LHCN-M2 (cell line): ENCODE measurements around the gene ZNF786. TPM values are rescaled to one million over a fixed set of nuclear protein-coding genes. Genes with fewer than 3 reads are reported as not detected.
"Not testable (repeated sequence)": the region's sequence is repeated elsewhere in the genome, so short reads cannot be mapped to it uniquely, and the experiment has no call there.

Source experiments
- DNase-seq: peaks from one replicate; pipeline ENCODE4 v3.0.0-alpha.2; 2012; ENCODE audit warnings: low read depth
- total RNA-seq: library from RNA; depleted of rRNA; stranded (reverse); fragments of >200 nt; gene quantifications from 2 replicates; pipeline ENCODE4 v1.2.3, GENCODE V29; 2014

ZNF786 gene
- total RNA-seq, 1 experiment from 2014 or later = 6.3 TPM

DNA sequence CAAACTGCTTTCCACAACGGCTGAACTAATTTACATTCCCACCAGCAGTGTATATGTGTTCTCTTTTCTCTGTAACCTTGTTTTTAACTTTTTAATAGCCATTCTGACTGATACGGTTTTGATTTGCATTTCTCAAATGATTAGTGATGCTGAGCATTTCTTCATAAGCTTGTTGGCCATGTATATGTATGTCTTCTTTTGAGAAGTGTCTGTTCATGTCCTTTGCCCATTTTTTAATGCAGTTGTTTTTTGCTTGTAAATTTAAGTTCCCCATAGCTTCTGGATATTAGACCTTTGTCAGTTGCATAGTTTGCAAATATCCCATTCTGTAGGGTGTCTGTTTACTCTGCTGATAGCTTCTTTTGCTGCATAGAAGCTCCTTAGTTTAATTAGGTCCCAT, 6.1 kb downstream of the ZNF786 start:
- DNase-seq = no peak

DNA sequence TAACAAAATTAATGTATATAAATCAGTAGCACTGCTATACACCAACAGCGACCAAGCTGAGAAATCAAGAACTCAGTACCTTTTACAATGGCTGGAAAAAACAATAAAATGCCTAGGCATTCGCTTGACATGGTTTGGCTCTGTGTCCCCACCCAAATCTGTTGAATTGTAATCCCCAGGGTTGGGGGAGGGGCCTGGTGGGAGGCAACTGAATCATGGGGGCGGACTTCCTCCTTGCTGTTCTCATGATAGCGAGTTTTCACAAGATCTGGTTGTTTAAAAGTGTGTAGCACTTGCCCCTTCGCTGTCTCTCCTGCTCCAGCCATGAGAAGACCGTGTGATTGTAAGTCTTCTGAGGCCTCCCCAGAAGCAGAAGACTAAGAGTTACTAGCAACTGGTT, 8.6 kb downstream of the ZNF786 start:
- DNase-seq = no peak

DNA sequence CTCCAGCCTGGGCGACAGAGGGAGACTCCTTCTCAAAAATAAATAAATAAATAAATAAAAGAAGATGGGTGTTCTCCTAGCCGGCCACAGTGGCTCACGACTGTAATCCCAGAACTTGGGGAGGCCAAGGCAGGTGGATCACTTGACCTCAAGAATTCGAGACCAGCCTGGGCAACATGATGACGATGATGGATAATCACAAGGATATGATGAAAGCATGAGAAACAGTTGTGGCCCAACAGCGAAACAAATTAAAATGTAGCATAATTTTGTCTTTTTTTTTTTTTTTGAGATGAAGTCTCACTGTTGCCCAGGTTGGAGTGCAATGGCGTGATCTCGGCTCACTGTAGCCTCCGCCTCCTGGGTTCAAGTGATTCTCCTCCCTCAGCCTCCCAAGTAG, 12.9 kb downstream of the ZNF786 start:
- DNase-seq = no peak

DNA sequence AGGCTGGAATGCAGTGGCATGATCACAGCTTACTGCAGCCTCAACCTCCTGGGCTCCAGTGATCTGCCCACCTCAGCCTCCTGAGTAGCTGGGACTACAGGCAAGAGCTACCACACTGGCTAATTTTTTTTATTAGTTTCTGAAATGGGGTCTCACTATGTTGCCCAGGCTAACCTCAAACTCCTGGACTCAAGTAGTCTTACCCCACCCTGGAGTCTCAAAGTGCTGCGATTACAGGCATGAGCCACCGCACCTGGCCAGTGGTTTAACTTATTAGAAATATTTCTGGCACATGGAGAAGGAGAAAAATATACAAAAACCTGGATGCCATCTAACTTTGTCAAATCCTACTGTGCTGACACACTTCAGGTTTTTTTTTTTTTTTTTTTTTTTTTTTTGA, 15.2 kb downstream of the ZNF786 start:
- no peak for DNase-seq

DNA sequence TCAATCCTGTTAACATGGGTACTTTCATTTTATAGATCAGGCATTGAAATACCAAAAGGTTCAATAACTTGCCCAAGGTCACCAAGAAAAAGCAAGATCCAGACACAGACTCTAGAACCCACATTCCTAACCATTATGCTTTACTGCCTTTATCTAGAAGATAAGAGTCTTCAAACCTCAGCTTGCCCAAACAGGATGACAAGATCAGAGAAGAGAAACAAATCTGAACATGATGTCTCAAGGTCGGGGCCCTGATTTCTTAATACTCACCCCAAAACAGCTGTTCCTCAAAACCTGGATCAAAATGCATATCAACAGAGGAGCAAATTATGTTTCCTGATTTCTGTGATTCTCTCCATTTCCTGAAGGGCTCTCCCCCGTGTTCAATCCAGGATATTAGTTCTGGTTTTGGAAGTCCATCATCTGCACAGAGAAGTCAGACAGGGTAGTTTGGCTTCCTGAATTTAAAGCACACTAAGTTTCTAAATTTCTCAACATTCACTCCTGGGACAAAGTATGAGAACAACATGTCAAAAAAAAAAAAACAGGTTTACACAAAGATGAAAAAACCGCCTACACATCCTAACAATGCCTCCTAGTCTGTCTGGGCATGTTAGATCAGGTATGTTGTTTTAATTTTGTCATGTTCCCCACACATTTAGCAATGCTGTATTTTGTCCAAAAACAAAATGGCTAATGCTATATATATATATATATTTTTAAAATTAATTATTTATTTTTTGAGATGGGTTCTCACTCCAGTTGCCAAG, 16.2 kb downstream of the ZNF786 start:
- peak; percentile 18 for DNase-seq

DNA sequence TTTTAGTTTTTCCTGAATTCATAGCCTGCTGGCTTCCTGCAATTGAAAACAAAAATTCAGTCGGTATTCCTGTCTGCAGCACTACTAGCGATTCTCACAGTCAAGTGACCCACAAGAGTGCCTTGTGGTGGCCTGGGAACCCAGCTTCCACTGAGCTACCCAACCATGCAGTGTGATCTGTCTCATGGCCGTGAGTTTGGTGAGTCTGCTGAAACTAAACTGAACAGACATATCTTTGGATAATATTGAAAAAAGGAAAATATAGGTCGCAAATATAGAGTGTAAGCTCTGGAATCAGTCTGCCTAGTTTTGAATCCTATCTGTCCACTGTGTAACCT, 18.1 kb downstream of the ZNF786 start:
- DNase-seq = no peak

DNA sequence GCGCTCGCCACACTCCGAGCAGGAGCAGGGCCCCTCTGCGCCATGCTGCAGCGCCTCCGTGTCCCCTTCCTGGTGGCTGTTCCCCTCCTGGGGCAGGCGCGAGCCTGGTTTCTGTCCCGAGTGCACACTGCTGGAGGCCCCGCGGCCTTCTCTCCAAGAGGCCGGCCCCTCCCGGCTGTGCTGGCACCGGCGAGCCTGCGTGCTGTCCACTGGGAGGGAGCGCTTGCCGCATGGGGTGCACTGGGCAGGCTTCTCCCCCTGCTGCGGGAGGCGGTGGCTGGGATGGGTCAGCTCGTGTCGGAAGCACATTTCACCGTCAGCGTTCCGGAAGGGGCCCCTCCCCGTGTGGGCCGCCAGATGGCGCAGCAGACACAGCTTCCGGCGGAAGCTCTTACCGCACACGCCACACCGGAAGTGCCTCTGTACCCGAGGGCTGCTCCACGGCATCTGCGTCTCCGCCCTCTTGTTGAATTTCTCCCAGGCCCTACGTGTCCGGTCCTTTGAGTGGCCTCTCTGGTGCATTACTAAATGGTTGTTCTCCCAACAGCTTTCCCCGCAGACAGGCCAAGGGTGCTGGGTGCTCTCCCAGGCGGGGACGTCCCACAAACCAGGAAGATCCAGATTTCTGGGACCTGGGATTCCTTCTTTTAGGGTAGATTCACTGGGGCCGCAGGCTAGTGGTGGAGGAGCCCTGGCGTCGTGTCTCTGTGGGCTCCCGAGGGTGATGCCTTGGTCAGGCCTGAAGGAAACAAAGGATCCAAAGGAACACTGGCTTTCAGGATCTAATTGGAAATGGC, 18.7 kb downstream of the ZNF786 start:
- DNase-seq = no peak

DNA sequence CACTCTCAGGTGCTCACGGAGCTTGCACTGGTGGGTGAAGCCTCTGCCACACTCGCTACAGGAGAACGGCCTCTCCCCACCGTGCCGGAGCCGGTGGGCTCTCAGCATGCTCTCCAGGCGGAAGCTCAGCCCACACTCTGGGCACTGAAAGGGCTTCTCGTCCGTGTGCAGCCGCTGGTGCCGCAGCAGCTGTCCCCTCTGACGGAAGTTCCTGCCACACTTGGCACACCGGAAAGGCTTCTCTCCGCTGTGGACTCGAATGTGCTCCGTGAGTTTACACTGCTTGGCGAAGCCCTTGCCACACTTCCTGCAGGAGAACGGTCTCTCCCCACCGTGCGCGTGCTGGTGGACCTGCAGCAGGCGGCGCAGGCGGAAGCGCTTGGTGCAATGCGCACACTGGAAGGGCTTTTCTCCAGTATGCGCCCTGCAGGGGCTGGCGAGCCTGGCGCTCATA, 19.3 kb downstream of the ZNF786 start:
- DNase-seq = no peak

DNA sequence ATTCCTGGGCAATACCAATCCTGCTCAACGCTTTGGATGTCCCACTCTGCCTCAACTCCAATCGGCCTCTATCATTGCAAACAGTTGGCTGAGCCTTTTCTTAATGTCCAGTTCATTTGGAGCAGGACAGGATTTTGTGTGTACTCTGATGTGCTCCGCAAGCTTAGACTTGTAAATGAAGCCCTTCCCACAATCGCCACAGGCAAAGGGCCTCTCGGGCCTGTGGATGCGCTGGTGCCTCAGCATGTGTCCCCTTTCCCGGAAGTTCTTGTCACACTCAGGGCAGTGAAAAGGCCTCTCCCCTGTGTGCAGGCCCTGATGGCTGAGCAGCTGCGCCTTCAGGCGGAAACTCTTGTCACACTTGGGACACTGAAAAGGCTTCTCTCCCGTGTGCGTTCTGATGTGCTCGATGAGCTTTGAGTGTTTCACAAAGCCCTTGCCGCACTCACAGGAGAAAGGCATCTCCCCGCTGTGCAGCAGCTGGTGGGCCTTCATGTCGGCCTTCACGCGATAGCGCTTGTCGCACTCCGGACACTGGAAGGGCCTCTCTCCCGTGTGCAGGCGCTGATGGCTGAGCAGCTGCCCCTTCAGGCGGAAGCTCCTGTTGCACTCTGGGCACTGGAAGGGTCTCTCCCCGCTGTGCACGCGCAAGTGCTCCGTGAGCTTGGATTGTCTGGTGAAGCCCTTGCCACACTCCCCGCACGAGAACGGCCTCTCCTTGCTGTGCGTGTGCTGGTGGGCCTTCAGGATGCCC, 20.0 kb downstream of the ZNF786 start:
- no peak for DNase-seq

DNA sequence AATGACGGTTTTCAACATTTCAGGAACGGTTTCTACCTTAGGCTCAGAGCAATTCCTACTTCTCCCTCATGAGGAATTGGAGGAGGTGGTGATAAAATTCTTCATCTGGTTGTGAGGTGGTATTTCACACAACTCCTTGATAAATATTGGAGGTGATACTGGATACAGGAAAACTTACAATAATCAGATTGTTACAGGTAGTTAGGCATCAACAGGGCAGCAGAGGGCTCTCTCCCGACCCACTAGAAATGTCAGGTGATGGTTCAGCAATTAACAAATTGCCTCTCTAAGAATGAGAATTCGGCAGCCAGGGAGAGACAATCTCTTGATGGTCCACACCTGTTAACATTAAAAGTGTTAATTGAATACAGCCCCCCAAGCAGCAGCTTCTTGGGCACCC, 22.6 kb downstream of the ZNF786 start:
- DNase-seq = no peak

DNA sequence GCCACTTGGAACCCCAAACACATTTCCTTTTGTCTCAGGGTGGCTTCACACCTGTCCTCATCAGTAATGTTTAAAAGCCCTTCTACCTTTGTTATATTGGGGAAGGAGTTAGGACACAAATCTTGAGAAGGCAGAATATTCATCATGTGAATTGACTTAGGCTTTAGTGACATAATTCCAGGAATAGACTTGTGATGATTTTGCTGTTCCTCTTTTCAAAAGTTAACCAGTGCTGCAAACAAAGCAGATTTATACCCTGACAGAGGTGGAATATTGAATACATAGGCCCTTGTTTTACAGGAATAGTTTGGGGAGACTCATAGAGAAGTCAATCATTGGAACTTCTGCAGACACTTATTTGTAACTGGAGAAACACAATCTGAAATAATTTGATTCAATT, 27.0 kb downstream of the ZNF786 start:
- DNase-seq = no peak

DNA sequence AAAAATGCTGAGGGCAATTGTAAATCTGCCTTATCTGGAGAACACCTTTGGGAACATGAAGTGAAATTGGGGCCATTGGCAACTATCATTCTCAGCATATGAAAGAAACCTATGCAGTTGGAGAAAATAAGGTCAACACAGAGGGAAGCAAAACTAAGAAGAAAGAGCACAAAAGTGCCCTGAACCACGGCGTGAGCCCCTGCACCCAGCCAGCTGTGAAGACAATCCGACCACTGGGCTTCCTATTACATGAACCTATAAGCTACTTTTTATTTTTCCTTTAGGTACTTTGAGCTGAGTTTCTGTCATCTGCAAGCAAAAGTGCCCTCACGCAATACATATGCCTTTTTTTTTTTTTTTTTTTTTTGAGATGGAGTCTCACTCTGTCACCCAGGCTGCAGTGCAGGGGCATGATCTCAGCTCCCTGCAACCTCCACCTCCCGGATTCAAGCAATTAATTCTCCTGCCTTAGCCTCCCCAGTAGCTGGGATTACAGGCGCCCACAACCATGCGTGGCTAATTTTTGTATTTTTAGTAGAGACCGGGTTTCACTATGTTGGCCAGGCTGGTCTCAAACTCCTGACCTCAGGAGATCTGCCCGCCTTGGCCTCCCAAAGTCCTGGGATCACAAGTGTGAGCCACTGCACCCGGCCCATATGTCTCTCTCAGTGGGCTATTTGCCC, 28.2 kb downstream of the ZNF786 start:
- DNase-seq = not testable (repeated sequence)

DNA sequence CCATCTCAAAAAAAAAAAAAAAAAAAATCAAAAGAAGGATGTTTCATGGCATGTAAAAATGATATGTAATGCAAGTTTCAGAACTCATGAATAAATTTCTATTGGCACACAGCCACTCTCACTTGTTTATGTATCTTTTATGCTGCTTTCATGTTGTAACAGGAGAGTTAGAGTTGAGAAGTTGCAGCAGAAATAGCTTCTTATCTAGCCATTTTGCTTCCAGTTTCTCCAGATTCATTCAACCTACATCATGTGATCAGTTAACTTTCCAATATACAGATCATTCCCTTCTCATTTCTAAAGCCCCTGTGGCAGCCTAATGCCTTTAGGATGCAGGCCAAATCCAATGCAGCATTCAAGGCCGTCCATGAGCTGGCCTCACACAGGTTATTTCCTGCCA, 30.4 kb downstream of the ZNF786 start:
- no peak for DNase-seq

DNA sequence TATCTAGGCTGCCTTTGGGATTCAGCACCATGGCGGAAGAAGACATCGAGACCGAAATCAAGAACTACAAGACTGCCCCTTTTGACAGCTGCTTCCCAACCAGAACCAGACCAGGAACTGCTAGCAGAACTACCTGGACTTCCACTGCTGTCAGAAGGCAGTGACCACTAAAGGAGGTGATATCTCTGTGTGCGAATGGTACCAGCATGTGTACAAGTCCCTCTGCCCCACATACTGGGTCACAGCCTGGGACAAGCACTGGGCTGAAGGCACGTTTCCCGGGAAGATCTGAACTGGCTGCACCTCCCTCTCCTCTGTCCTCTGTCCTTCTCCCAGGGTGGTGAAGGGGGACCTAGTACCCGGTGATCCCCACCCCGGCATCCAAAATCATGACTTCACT, 36.6 kb downstream of the ZNF786 start:
- DNase-seq = no peak

DNA sequence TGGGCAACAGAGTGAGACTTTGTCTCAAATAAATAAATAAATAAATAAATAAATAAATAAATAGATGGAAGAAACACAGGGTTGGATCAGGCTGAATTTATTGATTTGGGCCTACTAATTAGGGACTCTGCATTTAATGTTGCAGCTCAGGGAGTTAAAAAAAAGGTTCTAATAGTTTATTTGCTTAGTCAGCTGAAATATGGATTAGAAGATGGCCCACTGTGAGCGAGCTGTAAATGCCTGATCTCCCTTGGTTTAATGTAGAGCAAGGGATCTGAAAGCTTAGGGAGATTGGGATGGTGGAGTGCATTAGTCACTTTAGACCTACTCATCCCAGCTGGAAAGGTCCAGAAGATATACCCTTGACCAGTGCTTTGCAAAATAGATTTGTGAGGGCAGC, 37.1 kb downstream of the ZNF786 start:
- no peak for DNase-seq

DNA sequence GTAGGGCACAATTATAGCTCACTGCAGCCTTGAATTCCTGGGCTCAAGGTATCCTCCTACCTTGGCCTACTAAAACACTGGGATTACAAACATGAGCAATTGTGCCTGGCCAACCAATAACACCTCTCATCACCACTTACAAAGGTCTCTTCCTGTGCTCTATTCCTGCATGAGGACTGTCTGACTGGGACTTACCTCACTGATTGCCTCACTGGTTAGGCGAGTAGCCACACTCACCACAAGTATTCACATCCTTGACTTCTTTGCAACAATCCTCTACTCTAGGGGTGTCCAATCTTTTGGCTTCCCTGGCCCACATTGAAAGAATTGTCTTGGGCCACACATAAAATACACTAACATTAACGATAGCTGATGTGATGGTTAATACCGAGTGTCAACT, 39.6 kb downstream of the ZNF786 start:
- no peak for DNase-seq

DNA sequence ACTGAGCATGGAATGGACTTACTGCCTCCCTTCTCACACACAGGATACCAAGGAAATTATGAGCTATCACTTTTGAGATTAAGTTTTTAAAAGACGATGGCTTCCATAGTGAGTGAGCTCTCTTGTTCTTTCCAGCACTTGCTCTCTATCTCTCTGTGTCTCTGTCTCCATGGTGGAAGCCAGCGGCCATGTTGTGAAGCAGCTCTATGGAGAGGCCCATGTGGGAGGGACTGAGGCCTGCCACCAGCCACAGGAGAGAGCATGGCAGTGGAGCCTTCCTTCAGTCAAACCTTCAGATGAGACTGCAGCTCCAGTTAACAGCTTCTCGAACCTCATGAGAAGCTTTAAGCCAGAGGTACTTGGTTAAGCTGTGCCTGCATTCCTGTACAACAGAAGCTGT, 41.7 kb downstream of the ZNF786 start:
- no peak for DNase-seq

DNA sequence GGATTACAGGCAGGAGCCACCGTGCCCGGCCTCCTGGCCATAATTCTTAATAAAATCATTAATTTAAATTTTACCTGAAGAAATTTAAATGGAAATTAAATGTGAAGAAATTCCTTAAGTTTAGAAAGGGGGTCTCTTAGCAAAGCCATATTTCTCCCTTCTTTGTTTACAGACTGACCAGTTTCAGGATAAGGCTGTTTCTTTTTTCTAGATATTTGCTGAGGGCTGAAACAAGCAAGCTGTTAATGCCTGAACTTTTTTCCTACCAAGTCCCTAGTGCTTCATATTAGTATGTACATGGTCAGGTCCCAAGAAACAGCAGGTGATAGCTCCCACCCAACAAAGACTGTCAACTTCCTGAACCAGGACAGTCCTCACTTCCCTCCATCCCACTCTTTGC, 44.1 kb downstream of the ZNF786 start:
- no peak for DNase-seq

DNA sequence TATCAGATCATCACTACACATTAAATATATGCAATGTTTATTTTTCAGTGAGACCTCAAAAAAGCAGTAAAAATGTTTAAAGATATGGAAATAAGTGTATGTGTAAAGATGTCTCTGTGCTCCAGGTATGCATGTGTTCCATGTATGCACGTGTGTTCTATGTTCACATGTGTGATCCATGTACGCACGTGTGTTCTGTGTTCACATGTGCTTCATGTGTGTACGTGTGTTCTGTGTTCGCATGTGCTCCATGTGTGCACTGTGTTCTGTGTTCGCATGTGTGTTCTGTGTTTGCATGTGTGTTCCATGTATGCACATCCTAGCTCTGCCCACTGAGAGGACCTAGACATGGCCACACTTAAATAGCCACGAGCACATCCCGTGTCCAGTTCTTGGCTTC, 46.6 kb downstream of the ZNF786 start:
- no peak for DNase-seq

DNA sequence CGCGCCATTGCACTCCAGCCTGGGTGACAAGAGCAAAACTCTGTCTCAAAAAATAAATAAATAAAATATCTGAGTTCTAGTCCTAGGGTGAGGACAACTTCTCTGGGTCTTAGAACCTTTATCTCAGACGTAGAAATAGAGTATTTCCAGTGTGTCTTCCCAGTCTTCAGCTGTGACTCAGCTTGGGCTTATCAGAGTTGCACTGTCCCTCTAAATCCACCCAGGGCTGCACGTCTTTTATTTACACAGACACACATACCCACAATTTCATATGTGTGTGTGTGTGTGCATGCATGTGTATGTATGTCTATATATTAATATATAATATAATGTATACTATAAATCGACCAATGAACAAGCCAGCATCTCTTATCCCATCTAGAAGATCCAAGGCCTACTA, 49.2 kb downstream of the ZNF786 start:
- no peak for DNase-seq

DNA sequence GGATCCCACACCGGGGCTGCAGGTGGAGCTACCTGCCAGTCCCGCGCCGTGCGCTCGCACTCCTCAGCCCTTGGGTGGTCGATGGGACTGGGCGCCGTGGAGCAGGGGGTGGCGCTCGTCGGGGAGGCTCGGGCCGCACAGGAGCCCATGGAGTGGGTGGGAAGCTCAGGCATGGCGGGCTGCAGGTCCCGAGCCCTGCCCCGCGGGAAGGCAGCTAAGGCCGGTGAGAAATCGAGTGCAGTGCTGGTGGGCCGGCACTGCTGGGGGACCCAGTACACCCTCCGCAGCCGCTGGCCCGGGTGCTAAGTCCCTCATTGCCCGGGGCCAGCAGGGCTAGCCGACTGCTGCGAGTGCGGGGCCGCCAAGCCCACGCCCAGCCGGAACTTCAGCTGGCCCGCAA, 51.9 kb downstream of the ZNF786 start:
- DNase-seq = not testable (repeated sequence)

DNA sequence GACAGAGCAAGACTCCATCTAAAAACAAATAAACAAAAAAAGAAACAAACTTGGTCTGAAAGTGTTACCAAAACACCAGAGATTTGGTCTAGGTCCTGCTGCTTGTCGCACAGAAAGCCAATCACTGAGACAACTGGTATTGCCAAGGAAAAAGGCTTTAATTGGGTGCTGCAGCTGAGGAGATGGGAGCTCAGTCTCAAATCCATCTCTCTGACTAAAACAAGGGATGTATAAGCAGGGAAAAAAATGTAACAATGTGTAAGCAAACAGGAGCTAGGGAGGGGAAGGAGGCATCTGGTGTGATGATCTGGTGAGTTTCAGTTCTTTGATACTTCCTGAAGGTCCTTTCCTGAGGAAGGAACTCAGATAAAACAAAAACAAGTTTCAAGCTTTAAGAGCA, 53.8 kb downstream of the ZNF786 start:
- no peak for DNase-seq
